ENCODE measurements around the gene ANKHD1. TPM values are rescaled to one million over a fixed set of nuclear protein-coding genes. Genes with fewer than 3 reads are reported as not detected.
A peak's percentile ranks its signal among the peaks of the same experiment; 100 is the strongest.

The ANKHD1 gene
- total and polyA plus RNA-seq, 9 of the 15 experiments (the other 6 are each of a cell fraction or from before 2014, with no cell fraction given), result 38.9 to 138 (median 78.7) TPM

- TF ChIP-seq SUPT5H (IDR thresholded peaks at IDR 0.05) (peak; percentile 89), MBD2 (IDR thresholded peaks at IDR 0.05; ENCODE audit: borderline replicate concordance, low read depth) (peak; percentile 99), SMARCA5 (IDR thresholded peaks at IDR 0.05) (no peak), XRCC5 (IDR thresholded peaks at IDR 0.05; ENCODE audit: low read depth, low read length) (peak; percentile 61; the same call in 1 of the 2 replicates), JUNB (CRISPR knock-in tag; conservative IDR thresholded peaks at IDR 0.05) (0 out of 2 replicates have a peak, but pooled peaks have one; percentile 32), ZNF184 (CRISPR knock-in tag; IDR thresholded peaks at IDR 0.05) (no peak), MIER1 (IDR thresholded peaks at IDR 0.05; ENCODE audit: low read depth) (no peak), PCBP2 (IDR thresholded peaks at IDR 0.05; ENCODE audit: low read depth, low read length, poor library complexity, severe bottlenecking) (no peak), ZNF217 (CRISPR knock-in tag; IDR thresholded peaks at IDR 0.05) (no peak), TGIF2 (CRISPR knock-in tag; IDR thresholded peaks at IDR 0.05) (no peak), ZNF76 (CRISPR knock-in tag; IDR thresholded peaks at IDR 0.05; ENCODE audit: borderline replicate concordance) (0 out of 2 replicates have a peak, but pooled peaks have one; percentile 45), SIX5 (IDR thresholded peaks at IDR 0.05; ENCODE audit: borderline replicate concordance in 1 of 2, insufficient read depth in 1 of 2, low read depth in 1 of 2, low read length in 2 of 2) (no peak), ZFX (CRISPR knock-in tag; IDR thresholded peaks at IDR 0.05) (peak; percentile 76), ZBTB2 (IDR thresholded peaks at IDR 0.05) (peak; percentile 81), RB1 (IDR thresholded peaks at IDR 0.05; ENCODE audit: low read depth) (peak; percentile 46; the same call in 1 of the 2 replicates), GATAD2A (IDR thresholded peaks at IDR 0.05) (no peak), ARID4B (CRISPR knock-in tag; IDR thresholded peaks at IDR 0.05) (no peak; the same call in 1 of the 2 replicates), ZNF707 (CRISPR knock-in tag; conservative IDR thresholded peaks at IDR 0.05) (no peak)
- TF ChIP-seq, protein P1, sequence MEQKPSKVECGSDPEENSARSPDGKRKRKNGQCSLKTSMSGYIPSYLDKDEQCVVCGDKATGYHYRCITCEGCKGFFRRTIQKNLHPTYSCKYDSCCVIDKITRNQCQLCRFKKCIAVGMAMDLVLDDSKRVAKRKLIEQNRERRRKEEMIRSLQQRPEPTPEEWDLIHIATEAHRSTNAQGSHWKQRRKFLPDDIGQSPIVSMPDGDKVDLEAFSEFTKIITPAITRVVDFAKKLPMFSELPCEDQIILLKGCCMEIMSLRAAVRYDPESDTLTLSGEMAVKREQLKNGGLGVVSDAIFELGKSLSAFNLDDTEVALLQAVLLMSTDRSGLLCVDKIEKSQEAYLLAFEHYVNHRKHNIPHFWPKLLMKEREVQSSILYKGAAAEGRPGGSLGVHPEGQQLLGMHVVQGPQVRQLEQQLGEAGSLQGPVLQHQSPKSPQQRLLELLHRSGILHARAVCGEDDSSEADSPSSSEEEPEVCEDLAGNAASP (IDR thresholded peaks at IDR 0.05), result no peak
- TF ChIP-seq, protein P2, sequence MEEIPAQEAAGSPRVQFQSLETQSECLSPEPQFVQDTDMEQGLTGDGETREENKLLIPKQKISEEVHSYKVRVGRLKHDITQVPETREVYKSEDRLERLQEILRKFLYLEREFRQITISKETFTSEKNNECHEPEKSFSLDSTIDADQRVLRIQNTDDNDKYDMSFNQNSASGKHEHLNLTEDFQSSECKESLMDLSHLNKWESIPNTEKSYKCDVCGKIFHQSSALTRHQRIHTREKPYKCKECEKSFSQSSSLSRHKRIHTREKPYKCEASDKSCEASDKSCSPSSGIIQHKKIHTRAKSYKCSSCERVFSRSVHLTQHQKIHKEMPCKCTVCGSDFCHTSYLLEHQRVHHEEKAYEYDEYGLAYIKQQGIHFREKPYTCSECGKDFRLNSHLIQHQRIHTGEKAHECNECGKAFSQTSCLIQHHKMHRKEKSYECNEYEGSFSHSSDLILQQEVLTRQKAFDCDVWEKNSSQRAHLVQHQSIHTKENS (CRISPR knock-in tag; IDR thresholded peaks at IDR 0.05), result no peak
Measured at GRCh38 chr5:140401362-140402257, at the start of gene ANKHD1 (continued).
